Suppressor macrophage (primary cell): ENCODE data around the gene COL4A2.

Experiments used
- DNase-seq, 4 experiments: peaks; one replicate each; pipeline ENCODE4 v3.0.0-alpha.2; 2020 to 2022

COL4A2 gene

GRCh38 chr13:110359840-110360301 is 52.8 kb downstream of the COL4A2 start:
- DNase-seq = no peak

GRCh38 chr13:110360598-110360997 is 53.5 kb downstream of the COL4A2 start:
- DNase-seq = no peak

- DNase-seq = peak in 1 of 4 experiments; percentile 20
Measured at GRCh38 chr13:110361365-110361911, 54.4 kb downstream of the COL4A2 start.

- no peak for DNase-seq
Measured at GRCh38 chr13:110363010-110363409, 55.9 kb downstream of the COL4A2 start.

DNA sequence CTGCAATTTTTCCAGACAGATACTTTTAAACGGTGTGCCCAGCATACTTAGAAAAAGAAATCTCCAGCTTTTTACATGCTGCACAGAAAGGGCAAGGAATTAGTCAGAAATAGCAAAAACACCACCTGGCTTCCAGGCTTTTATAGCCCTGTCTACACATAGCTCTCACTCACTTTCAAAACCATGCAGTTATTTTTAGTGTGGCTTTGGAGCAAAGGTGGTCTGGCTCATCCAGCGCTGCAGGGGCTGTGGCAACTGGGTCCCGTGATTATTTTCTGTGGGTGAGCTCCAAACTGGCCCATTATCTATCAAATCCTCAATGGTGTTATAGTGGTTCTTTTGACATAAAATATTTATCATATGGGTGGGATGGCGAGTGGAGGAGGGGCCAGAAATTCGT is 57.0 kb downstream of the COL4A2 start:
- DNase-seq = no peak

DNA sequence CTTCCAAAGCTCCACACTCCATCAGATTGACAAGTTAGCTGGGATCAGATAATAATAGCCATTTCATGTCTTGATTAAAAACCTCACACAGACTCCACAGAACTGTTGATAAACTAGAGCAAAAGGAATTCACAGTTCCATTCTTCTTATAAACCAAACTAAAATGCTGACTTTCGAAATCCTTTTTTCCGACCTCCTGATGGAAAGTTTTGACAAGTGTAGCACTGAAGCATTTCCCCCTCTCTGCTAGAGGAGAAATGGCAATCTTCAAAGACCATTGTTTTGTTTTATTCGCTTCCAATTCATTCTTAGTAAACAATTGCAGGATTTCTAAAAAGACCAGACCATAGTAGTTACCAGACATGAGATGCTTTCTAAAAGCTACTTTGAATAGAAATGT is 58.8 kb downstream of the COL4A2 start:
- no peak for DNase-seq

- no peak for DNase-seq
Measured at GRCh38 chr13:110366733-110367132, 59.6 kb downstream of the COL4A2 start.

DNA sequence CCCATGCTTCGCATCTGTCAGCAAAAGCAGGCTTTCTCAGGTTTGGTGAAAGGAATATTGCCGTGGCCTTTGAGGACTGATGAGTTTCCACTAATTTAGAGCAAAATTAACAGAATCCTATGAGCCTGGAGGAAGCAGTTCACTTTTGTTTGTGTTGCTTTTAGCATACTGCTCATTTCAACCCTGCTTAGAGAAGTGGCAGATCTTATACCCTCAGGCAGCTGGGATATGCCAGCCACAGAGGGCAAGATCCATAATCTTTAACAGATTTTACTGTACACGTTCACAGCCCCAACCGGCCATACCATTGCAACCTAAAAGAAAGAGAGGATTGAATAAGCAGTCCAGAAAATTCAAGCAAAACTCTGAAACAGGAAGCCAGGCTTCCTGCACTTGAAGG is 60.5 kb downstream of the COL4A2 start:
- no peak for DNase-seq

DNA sequence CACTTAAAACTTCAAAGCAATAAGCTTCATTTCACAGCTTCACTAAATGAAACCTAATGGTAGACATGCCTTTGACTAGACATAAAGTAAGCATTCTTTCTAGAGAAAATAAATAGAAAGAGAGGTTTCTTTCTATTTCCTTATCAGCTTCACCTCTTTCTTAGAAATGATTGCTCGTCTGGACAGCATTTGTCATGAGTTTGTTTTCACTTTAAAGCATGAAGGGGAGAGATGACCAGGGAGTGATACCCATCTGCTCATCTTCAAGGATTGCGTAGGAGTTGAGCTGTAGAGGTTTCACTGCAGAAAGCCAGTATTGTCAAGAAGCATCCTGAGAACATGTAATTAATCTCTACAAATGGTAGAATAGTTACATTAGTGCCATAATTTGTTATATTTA is 61.3 kb downstream of the COL4A2 start:
- no peak for DNase-seq

- DNase-seq = no peak
Measured at GRCh38 chr13:110369400-110369799, 62.3 kb downstream of the COL4A2 start.

GRCh38 chr13:110371550-110372465 is 64.7 kb downstream of the COL4A2 start:
- peak in 2 of 4 experiments; percentile 16 to 19 for DNase-seq

DNA sequence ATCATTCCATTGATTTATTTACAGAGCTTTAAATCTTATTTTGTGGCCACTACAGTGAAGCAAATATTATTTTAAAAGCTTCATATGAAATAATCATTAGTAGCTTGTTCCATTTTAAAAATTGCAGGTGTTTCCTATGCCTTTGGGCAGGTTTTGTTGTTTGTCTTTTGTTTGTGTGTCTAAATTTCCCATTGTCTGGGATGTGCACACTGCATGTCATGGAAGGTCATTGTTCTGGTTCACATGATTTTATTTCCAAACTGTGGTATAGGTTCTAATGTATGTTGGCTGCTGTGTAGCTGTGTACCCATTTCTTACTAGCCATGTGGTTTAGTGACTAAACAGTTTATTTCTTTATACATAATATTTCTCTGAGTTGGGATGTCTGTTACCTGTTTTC is 65.6 kb downstream of the COL4A2 start:
- DNase-seq = no peak

- DNase-seq = no peak
Measured at GRCh38 chr13:110373617-110374016, 66.5 kb downstream of the COL4A2 start.

GRCh38 chr13:110374431-110375370 is 67.6 kb downstream of the COL4A2 start:
- no peak for DNase-seq

- no peak for DNase-seq
Measured at GRCh38 chr13:110376120-110376519, 69.0 kb downstream of the COL4A2 start.

- DNase-seq = no peak
Measured at GRCh38 chr13:110377178-110377825, 70.2 kb downstream of the COL4A2 start.

DNA sequence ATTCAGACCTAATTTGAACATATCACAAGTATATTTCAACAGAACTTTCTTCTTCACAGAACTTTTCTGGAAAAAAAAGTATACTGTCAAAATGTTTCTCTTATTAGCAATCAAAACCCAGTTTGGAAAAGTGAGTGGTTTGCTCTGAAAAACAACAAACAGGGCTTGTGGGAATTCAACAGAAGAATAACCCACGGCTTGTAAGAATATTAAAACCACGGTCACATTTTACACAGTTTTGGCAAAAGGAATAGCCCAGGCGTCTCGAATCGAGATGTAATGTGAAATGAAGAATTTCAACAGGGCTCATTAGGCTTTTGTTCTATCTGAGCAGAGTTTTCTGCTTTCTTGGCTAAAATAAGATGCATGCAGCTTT is 70.7 kb downstream of the COL4A2 start:
- DNase-seq = no peak

- no peak for DNase-seq
Measured at GRCh38 chr13:110379358-110379757, 72.3 kb downstream of the COL4A2 start.

DNA sequence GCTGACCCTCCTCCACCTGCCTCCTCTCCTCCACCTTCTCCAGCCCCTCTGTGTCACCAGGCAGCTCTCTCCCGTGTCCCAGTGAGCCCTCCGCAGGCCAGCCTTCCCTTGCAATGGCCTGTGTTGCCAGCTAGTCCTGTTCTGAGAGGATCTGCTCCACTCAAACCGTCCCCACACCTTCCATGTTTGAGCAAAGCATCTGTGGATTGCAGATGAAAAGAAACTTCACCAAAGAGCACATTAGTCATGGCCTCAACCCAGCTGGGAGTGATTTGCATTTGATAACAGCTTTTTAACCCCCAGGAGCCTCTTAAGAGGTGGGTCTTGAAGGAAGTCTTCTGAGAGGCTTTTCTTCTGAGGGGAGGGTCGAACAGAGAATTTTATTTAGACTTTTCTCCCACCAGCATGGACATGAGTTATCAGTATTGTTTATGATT is 72.8 kb downstream of the COL4A2 start:
- no peak for DNase-seq

- DNase-seq = no peak
Measured at GRCh38 chr13:110380359-110381028, 73.4 kb downstream of the COL4A2 start.

GRCh38 chr13:110381029-110381360 is 73.9 kb downstream of the COL4A2 start:
- DNase-seq = no peak

- no peak for DNase-seq
Measured at GRCh38 chr13:110382229-110382628, 75.1 kb downstream of the COL4A2 start.
